ENCODE measurements around the gene MBD4. TPM values are rescaled to one million over a fixed set of nuclear protein-coding genes. Genes with fewer than 3 reads are reported as not detected.
A peak's percentile ranks its signal among the peaks of the same experiment; 100 is the strongest.

MBD4 gene
- total RNA-seq, 1 experiment from 2014 or later, result 40.1 TPM

DNA sequence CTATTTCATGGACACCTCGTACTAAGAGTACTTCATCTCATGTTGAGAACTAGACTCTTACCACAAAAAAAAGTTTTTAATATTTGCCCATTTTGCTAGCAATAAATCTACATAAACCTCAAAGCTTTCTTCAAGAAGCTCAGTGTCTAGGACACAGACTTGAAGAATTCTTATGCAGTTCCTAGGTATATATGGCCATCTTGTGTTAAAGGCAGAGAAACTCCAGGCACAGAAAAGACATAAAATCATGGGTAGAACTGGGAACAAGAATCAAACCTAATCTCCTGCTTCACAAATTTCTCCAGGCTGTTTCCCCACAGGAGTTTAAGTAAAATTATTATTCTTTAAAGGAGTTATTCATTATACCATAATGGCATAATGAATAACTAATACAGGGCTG, 4.4 kb downstream of the MBD4 start:
- Histone ChIP-seq H3K4me2 (ENCODE audit: insufficient read depth, insufficient read length, low read length) (no peak overlapping the region), H3K4ac (ENCODE audit: low read depth, low read length) (no peak overlapping the region), H2BK5ac (ENCODE audit: insufficient read length, low read length) (no peak overlapping the region), H3K27me3 (ENCODE audit: insufficient read depth, low read length) (no peaks in the 10 kb centered on the region), H3K23ac (ENCODE audit: insufficient read length, low read depth, low read length) (no peak overlapping the region), H3K9ac (ENCODE audit: extremely low read depth, insufficient read length, low read length) (no peak overlapping the region), H3K79me1 (ENCODE audit: insufficient read depth, low read depth, low read length, poor library complexity, severe bottlenecking) (no peaks in the 10 kb centered on the region), H3K23me2 (ENCODE audit: insufficient read length, low read depth, low read length, poor library complexity, severe bottlenecking) (peaks cover 3% of the 10 kb centered on the region), H4K91ac (ENCODE audit: insufficient read length, low read depth, low read length) (no peak overlapping the region), H3K9me3 (ENCODE audit: control insufficient read depth, low read depth, low read length) (no peaks in the 10 kb centered on the region), H3K79me2 (ENCODE audit: insufficient read depth, low read length) (no peaks in the 10 kb centered on the region; the same call in 1 of the 2 replicates), H3K27ac (ENCODE audit: insufficient read length, low read depth, low read length) (no peak overlapping the region), H3K18ac (ENCODE audit: insufficient read length, low read depth, low read length) (no peak overlapping the region), H2BK20ac (ENCODE audit: low read depth, low read length, poor library complexity, severe bottlenecking) (no peak overlapping the region), H2BK15ac (ENCODE audit: low read depth, low read length) (no peak overlapping the region), H3T11ph (ENCODE audit: low read length) (no peak overlapping the region), H2AFZ (ENCODE audit: low read length) (no peak overlapping the region), H2BK12ac (ENCODE audit: insufficient read length, low read depth, low read length) (no peak overlapping the region), H3K14ac (ENCODE audit: insufficient read depth, low read length) (no peak overlapping the region), H2BK120ac (ENCODE audit: low read depth, low read length, poor library complexity, severe bottlenecking) (no peak overlapping the region), H4K20me1 (ENCODE audit: control insufficient read depth, insufficient read depth, insufficient read length) (no peaks in the 10 kb centered on the region), H3K4me1 (ENCODE audit: insufficient read depth, low read length) (no peaks in the 10 kb centered on the region), H4K8ac (replicated peaks; ENCODE audit: insufficient read length, low read depth, low read length) (no peak overlapping the region), H4K5ac (ENCODE audit: insufficient read length, low read depth, low read length) (no peak overlapping the region), H2AK5ac (ENCODE audit: insufficient read length, low read length) (no peak overlapping the region), H3K56ac (ENCODE audit: insufficient read length, low read depth, low read length) (no peak overlapping the region)
- no CpG with 5 or more reads among the region's 1 CpG for WGBS (ENCODE audit: extremely low coverage, insufficient read length, low lambda C conversion rate)
- Mint-ChIP-seq H3K9me3 (no peaks in the 10 kb centered on the region), H3K4me3 (no peak overlapping the region), H3K27me3 (ENCODE audit: low read depth) (no peaks in the 10 kb centered on the region), H3K27ac (peak overlapping the region in 1 of 3 experiments; percentile 66; a peak in 1 of 7 replicates), H3K36me3 (ENCODE audit: insufficient read depth in 1 of 3, low read depth in 3 of 3) (peaks cover 26 to 78% (median 72%) of the 10 kb centered on the region in 3 experiments; a peak in 6 of 7 replicates), H3K4me1 (peaks cover 14% of the 10 kb centered on the region in 2 experiments)
- no peak for DNase-seq
- TF ChIP-seq, protein P1, sequence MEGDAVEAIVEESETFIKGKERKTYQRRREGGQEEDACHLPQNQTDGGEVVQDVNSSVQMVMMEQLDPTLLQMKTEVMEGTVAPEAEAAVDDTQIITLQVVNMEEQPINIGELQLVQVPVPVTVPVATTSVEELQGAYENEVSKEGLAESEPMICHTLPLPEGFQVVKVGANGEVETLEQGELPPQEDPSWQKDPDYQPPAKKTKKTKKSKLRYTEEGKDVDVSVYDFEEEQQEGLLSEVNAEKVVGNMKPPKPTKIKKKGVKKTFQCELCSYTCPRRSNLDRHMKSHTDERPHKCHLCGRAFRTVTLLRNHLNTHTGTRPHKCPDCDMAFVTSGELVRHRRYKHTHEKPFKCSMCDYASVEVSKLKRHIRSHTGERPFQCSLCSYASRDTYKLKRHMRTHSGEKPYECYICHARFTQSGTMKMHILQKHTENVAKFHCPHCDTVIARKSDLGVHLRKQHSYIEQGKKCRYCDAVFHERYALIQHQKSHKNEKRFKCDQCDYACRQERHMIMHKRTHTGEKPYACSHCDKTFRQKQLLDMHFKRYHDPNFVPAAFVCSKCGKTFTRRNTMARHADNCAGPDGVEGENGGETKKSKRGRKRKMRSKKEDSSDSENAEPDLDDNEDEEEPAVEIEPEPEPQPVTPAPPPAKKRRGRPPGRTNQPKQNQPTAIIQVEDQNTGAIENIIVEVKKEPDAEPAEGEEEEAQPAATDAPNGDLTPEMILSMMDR (conservative IDR thresholded peaks at IDR 0.05), result no peak

Data from H9 (cell line).